ENCODE results near the gene CFAP126.

- TF ChIP-seq EP300 (IDR thresholded peaks at IDR 0.05) (no peak), POLR2A (IDR thresholded peaks at IDR 0.05) (no peak), CTCF (IDR thresholded peaks at IDR 0.05) (no peak)
These were observed 31.2 kb upstream of the CFAP126 start for GRCh38 chr1:161398900-161399256.

Measured in ovary (tissue), 3 donors.